Measurements from ENCODE around the gene ITGA3. TPM values are rescaled to one million over a fixed set of nuclear protein-coding genes. Genes with fewer than 3 reads are reported as not detected.

The ITGA3 gene
- total and polyA plus RNA-seq, 2 experiments from 2014 or later = 105 to 330 TPM

GRCh38 chr17:50081757-50082156 lies 25.8 kb downstream of the ITGA3 start:
- H3K4me2 ChIP-seq (ENCODE audit: unreplicated experiment) = no peak overlapping the region
- no peaks in the 10 kb centered on the region for H4K20me1 ChIP-seq (ENCODE audit: insufficient read depth)
- peaks cover 50% of the 10 kb centered on the region for H3F3A ChIP-seq (ENCODE audit: insufficient read depth)
- no peak overlapping the region for H3K4me3 ChIP-seq
- H3K4me1 ChIP-seq (ENCODE audit: insufficient read depth) = no peaks in the 10 kb centered on the region
- peaks cover 70% of the 10 kb centered on the region for H3K36me3 ChIP-seq (ENCODE audit: low read depth)
- no peaks in the 10 kb centered on the region for H3K27me3 ChIP-seq (replicated peaks; ENCODE audit: insufficient read depth)
- no peak for DNase-seq
- H3K27ac ChIP-seq = no peak overlapping the region
- H3K9ac ChIP-seq = no peak overlapping the region
- no peak overlapping the region for H2AFZ ChIP-seq
- TF ChIP-seq EZH2 (IDR thresholded peaks at IDR 0.05; ENCODE audit: insufficient read depth, poor library complexity, severe bottlenecking) (no peak), EZH2phosphoT487 (IDR thresholded peaks at IDR 0.05; ENCODE audit: insufficient read depth, low read depth) (no peak)
- peaks cover 20% of the 10 kb centered on the region; the same call in 1 of the 2 replicates for H3K79me2 ChIP-seq (ENCODE audit: insufficient read depth)
- H3K9me2 ChIP-seq (ENCODE audit: insufficient read depth) = no peaks in the 10 kb centered on the region
- no peaks in the 10 kb centered on the region for H3K9me3 ChIP-seq (ENCODE audit: low read depth)
- in situ Hi-C loops (cut with MboI) = loop anchor here (10.0 kb wide), 1 partner anchor 57 kb away; no protein-coding TSS in a partner anchor
- WGBS, 2 experiments (ENCODE audit: low coverage in 1 of 2, low lambda C conversion rate in 2 of 2, missing lambda C conversion rate in 2 of 2) = 78 to 80% methylated on average over 5 of the region's 5 CpGs

DNA sequence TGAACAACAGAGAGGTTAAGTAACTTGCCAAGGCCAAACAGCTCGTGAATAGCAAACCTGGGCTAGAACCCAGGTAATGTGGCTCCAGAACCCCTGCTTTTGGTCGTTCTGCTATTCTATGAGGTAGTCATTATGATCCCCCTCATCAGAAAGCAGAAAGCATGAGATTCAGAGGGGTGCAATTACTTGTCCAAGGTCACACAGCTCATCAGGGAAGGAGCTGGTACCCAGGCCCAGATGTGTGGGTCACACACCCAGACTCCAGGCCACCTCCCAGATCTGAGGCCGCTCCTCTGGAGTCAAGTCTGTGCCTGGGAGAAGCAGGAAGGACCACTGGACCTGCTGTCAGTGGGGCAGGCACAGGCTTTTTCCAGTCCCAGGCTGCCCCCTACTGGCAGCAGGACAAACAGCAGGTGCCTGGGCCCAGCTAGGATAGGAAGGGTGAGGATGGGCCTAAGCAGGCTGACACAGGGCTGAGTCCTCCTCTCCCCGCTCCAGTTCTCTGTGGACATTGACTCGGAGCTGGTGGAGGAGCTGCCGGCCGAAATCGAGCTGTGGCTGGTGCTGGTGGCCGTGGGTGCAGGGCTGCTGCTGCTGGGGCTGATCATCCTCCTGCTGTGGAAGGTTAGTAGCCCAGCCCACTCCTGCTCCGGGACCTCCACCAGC lies 31.5 kb downstream of the ITGA3 start:
- H4K20me1 ChIP-seq (ENCODE audit: insufficient read depth) = no peaks in the 10 kb centered on the region

GRCh38 chr17:50087912-50088405 lies 32.0 kb downstream of the ITGA3 start:
- no peak overlapping the region for H3K4me2 ChIP-seq (ENCODE audit: unreplicated experiment)
- no peaks in the 10 kb centered on the region; the same call in 1 of the 2 replicates for H3K79me2 ChIP-seq (ENCODE audit: insufficient read depth)
- H3K9me3 ChIP-seq (ENCODE audit: low read depth) = no peaks in the 10 kb centered on the region
- peaks cover 58% of the 10 kb centered on the region for H3F3A ChIP-seq (ENCODE audit: insufficient read depth)
- WGBS, 2 experiments (ENCODE audit: low coverage in 1 of 2, low lambda C conversion rate in 2 of 2, missing lambda C conversion rate in 2 of 2) = 70 to 79% methylated on average over 5 to 19 of the region's 19 CpGs
- DNase-seq = no peak
- H2AFZ ChIP-seq = no peak overlapping the region
- in situ Hi-C loops (cut with MboI) = loop anchor here (10.0 kb wide), 1 partner anchor 63 kb away; no protein-coding TSS in a partner anchor
- peaks cover 53% of the 10 kb centered on the region for H3K36me3 ChIP-seq (ENCODE audit: low read depth)
- H3K27ac ChIP-seq = no peak overlapping the region
- H4K20me1 ChIP-seq (ENCODE audit: insufficient read depth) = no peaks in the 10 kb centered on the region
- H3K9me2 ChIP-seq (ENCODE audit: insufficient read depth) = no peaks in the 10 kb centered on the region
- TF ChIP-seq EZH2 (IDR thresholded peaks at IDR 0.05; ENCODE audit: insufficient read depth, poor library complexity, severe bottlenecking) (no peak), EZH2phosphoT487 (IDR thresholded peaks at IDR 0.05; ENCODE audit: insufficient read depth, low read depth) (no peak)
- H3K9ac ChIP-seq = no peak overlapping the region
- H3K4me3 ChIP-seq = no peak overlapping the region
- H3K4me1 ChIP-seq (ENCODE audit: insufficient read depth) = no peaks in the 10 kb centered on the region
- no peaks in the 10 kb centered on the region for H3K27me3 ChIP-seq (replicated peaks; ENCODE audit: insufficient read depth)

More for the DNA sequence above, 31.5 kb downstream of the ITGA3 start:
- no peak overlapping the region for H3K4me3 ChIP-seq
- H3K9me3 ChIP-seq (ENCODE audit: low read depth) = no peaks in the 10 kb centered on the region
- H3F3A ChIP-seq (ENCODE audit: insufficient read depth) = peaks cover 58% of the 10 kb centered on the region
- peaks cover 59% of the 10 kb centered on the region for H3K36me3 ChIP-seq (ENCODE audit: low read depth)
- H3K27me3 ChIP-seq (replicated peaks; ENCODE audit: insufficient read depth) = no peaks in the 10 kb centered on the region
- peak; percentile 79 for DNase-seq
- H3K4me2 ChIP-seq (ENCODE audit: unreplicated experiment) = no peak overlapping the region
- in situ Hi-C loops (cut with MboI) = loop anchor here (10.0 kb wide), 1 partner anchor 63 kb away; no protein-coding TSS in a partner anchor
- H2AFZ ChIP-seq = no peak overlapping the region
- no peak overlapping the region for H3K27ac ChIP-seq
- TF ChIP-seq EZH2phosphoT487 (IDR thresholded peaks at IDR 0.05; ENCODE audit: insufficient read depth, low read depth) = no peak
- TF ChIP-seq EZH2 (IDR thresholded peaks at IDR 0.05; ENCODE audit: insufficient read depth, poor library complexity, severe bottlenecking) = no peak
- peaks cover 4% of the 10 kb centered on the region; the same call in 1 of the 2 replicates for H3K79me2 ChIP-seq (ENCODE audit: insufficient read depth)
- no peaks in the 10 kb centered on the region for H3K4me1 ChIP-seq (ENCODE audit: insufficient read depth)
- no peak overlapping the region for H3K9ac ChIP-seq
- 25 to 37% methylated on average over 7 to 10 of the region's 10 CpGs for WGBS, 2 experiments (ENCODE audit: low coverage in 1 of 2, low lambda C conversion rate in 2 of 2, missing lambda C conversion rate in 2 of 2)
- H3K9me2 ChIP-seq (ENCODE audit: insufficient read depth) = no peaks in the 10 kb centered on the region

GRCh38 chr17:50088952-50089825 lies 33.3 kb downstream of the ITGA3 start:
- in situ Hi-C loops (cut with MboI) = loop anchor here (10.0 kb wide), 1 partner anchor 64 kb away; no protein-coding TSS in a partner anchor
- H3K79me2 ChIP-seq (ENCODE audit: insufficient read depth) = no peaks in the 10 kb centered on the region; the same call in 1 of the 2 replicates
- H3K9ac ChIP-seq = no peak overlapping the region
- WGBS, 2 experiments (ENCODE audit: low coverage in 1 of 2, low lambda C conversion rate in 2 of 2, missing lambda C conversion rate in 2 of 2) = 93 to 95% methylated on average over 24 to 25 of the region's 25 CpGs
- no peaks in the 10 kb centered on the region for H3K27me3 ChIP-seq (replicated peaks; ENCODE audit: insufficient read depth)
- H3F3A ChIP-seq (ENCODE audit: insufficient read depth) = peaks cover 61% of the 10 kb centered on the region
- peaks cover 42% of the 10 kb centered on the region; the same call in 1 of the 2 replicates for H3K36me3 ChIP-seq (ENCODE audit: low read depth)
- TF ChIP-seq EZH2 (IDR thresholded peaks at IDR 0.05; ENCODE audit: insufficient read depth, poor library complexity, severe bottlenecking) = no peak
- H3K9me3 ChIP-seq (ENCODE audit: low read depth) = no peaks in the 10 kb centered on the region
- H4K20me1 ChIP-seq (ENCODE audit: insufficient read depth) = no peaks in the 10 kb centered on the region
- H3K9me2 ChIP-seq (ENCODE audit: insufficient read depth) = no peaks in the 10 kb centered on the region
- H3K4me3 ChIP-seq = no peak overlapping the region
- H3K27ac ChIP-seq = no peak overlapping the region
- H3K4me1 ChIP-seq (ENCODE audit: insufficient read depth) = no peaks in the 10 kb centered on the region
- H2AFZ ChIP-seq = no peak overlapping the region
- no peak for DNase-seq
- H3K4me2 ChIP-seq (ENCODE audit: unreplicated experiment) = no peak overlapping the region
